Upper lobe of left lung (tissue), 4 donors: ENCODE results near the gene PPRC1.

Experiments used
- POLR2A ChIP-seq, 4 donors: fragments of 450-650 bp; IDR thresholded peaks; one replicate each; pipeline ENCODE4 v1.5.1; 2016 to 2017; ENCODE audit warnings: antibody characterized with exemption in 4 of 4, mild to moderate bottlenecking in 2 of 4
- POLR2AphosphoS5 ChIP-seq, 2 donors: sonication (generic); formaldehyde crosslinking; IDR thresholded peaks; one replicate each; pipeline ENCODE4 v1.5.1; 2017; ENCODE audit warnings: antibody characterized with exemption in 2 of 2
- TF ChIP-seq, protein P1 (sequence below), 6 experiments: fragments of 450-650 bp in 4 of 6; fragments of 200-600 bp in 2 of 6; sonication (generic) in 2 of 6; IDR thresholded peaks; one replicate each; pipeline ENCODE4 v1.5.1; 2016 to 2019; ENCODE audit warnings: antibody characterized with exemption in 6 of 6

DNA sequence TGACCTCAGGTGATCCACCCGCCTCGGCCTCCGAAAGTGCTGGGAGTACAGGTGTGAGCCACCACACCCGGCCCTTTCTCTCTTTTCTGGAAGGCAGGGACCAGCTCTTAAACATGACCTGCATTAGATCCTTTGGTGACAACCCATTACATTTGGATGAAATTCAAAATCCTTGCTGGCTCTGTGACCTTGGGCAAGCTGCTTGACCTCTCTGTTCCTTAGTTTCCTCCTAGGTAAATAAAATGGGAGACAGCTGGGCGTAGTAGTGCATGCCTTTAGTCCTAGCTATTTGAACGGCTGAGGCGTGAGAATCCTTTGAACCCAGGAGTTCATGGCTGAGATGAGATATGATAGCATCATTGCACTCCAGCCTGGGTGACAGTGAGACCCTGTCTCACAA is 36.4 kb upstream of the PPRC1 start:
- TF ChIP-seq, protein P1, sequence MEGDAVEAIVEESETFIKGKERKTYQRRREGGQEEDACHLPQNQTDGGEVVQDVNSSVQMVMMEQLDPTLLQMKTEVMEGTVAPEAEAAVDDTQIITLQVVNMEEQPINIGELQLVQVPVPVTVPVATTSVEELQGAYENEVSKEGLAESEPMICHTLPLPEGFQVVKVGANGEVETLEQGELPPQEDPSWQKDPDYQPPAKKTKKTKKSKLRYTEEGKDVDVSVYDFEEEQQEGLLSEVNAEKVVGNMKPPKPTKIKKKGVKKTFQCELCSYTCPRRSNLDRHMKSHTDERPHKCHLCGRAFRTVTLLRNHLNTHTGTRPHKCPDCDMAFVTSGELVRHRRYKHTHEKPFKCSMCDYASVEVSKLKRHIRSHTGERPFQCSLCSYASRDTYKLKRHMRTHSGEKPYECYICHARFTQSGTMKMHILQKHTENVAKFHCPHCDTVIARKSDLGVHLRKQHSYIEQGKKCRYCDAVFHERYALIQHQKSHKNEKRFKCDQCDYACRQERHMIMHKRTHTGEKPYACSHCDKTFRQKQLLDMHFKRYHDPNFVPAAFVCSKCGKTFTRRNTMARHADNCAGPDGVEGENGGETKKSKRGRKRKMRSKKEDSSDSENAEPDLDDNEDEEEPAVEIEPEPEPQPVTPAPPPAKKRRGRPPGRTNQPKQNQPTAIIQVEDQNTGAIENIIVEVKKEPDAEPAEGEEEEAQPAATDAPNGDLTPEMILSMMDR (IDR thresholded peaks at IDR 0.05), result no peak
- TF ChIP-seq POLR2A (IDR thresholded peaks at IDR 0.05), result no peak
- TF ChIP-seq POLR2AphosphoS5 (IDR thresholded peaks at IDR 0.05), result no peak
